Subcutaneous adipose tissue (tissue), 4 donors: Measurements from ENCODE around the gene ATP8A2. TPM values are rescaled to one million over a fixed set of nuclear protein-coding genes. Genes with fewer than 3 reads are reported as not detected.

Experiments
- CTCF ChIP-seq: fragments of 450-650 bp; IDR thresholded peaks from one replicate; pipeline ENCODE4 v1.5.1; 2016; ENCODE audit warnings: low read depth, mild to moderate bottlenecking, control low read depth, antibody characterized with exemption, moderate library complexity
- total RNA-seq, 4 donors: library from RNA; depleted of rRNA; stranded (reverse); fragments of >200 nt; gene quantifications; one replicate each; pipeline ENCODE4 v1.1.0, GENCODE V29; 2016

Gene ATP8A2
- total RNA-seq, 4 donors from 2014 or later = under 0.01 to 0.17 TPM; not detected in 2

GRCh38 chr13:25654322-25654721 is 282.5 kb downstream of the ATP8A2 start:
- TF ChIP-seq CTCF = no peak

GRCh38 chr13:25657157-25657556 is 285.4 kb downstream of the ATP8A2 start:
- no peak for TF ChIP-seq CTCF

- TF ChIP-seq CTCF = no peak
Observed at GRCh38 chr13:25659091-25659795, 287.5 kb downstream of the ATP8A2 start.

- no peak for TF ChIP-seq CTCF
Observed at GRCh38 chr13:25660996-25661395, 289.2 kb downstream of the ATP8A2 start.

GRCh38 chr13:25662516-25662915 is 290.7 kb downstream of the ATP8A2 start:
- no peak for TF ChIP-seq CTCF

- TF ChIP-seq CTCF = no peak
Observed at GRCh38 chr13:25668345-25668744, 296.6 kb downstream of the ATP8A2 start.

GRCh38 chr13:25673711-25674110 is 301.9 kb downstream of the ATP8A2 start:
- no peak for TF ChIP-seq CTCF
